ENCODE measurements around the gene TLL1.

TLL1 gene

GRCh38 chr4:165905405-165906027 lies 32.5 kb downstream of the TLL1 start:
- DNase-seq = no peak

GRCh38 chr4:165906272-165906671 lies 33.2 kb downstream of the TLL1 start:
- no peak for DNase-seq

- DNase-seq = no peak
These were observed 36.9 kb downstream of the TLL1 start for GRCh38 chr4:165909947-165910346.

- no peak for DNase-seq
These were observed 42.2 kb downstream of the TLL1 start for GRCh38 chr4:165915215-165915614.

- DNase-seq = no peak
These were observed 48.5 kb downstream of the TLL1 start for GRCh38 chr4:165921546-165921945.

GRCh38 chr4:165922747-165923146 lies 49.7 kb downstream of the TLL1 start:
- DNase-seq = no peak

GRCh38 chr4:165926307-165926706 lies 53.3 kb downstream of the TLL1 start:
- DNase-seq = no peak

GRCh38 chr4:165927366-165927765 lies 54.3 kb downstream of the TLL1 start:
- DNase-seq = no peak

GRCh38 chr4:165927815-165928214 lies 54.8 kb downstream of the TLL1 start:
- DNase-seq = no peak

- DNase-seq = no peak
These were observed 55.6 kb downstream of the TLL1 start for GRCh38 chr4:165928601-165929000.

GRCh38 chr4:165929662-165930061 lies 56.6 kb downstream of the TLL1 start:
- no peak for DNase-seq

GRCh38 chr4:165931741-165932140 lies 58.7 kb downstream of the TLL1 start:
- DNase-seq = no peak

- no peak for DNase-seq
These were observed 71.9 kb downstream of the TLL1 start for GRCh38 chr4:165944900-165945299.

- no peak for DNase-seq
These were observed 73.0 kb downstream of the TLL1 start for GRCh38 chr4:165945991-165946390.

GRCh38 chr4:165947019-165947418 lies 74.0 kb downstream of the TLL1 start:
- DNase-seq = no peak

GRCh38 chr4:165953181-165953580 lies 80.1 kb downstream of the TLL1 start:
- no peak for DNase-seq

GRCh38 chr4:165963621-165964020 lies 90.6 kb downstream of the TLL1 start:
- no peak for DNase-seq

GRCh38 chr4:165964591-165964990 lies 91.6 kb downstream of the TLL1 start:
- DNase-seq = no peak

GRCh38 chr4:165965503-165965902 lies 92.5 kb downstream of the TLL1 start:
- no peak for DNase-seq

GRCh38 chr4:165966833-165967232 lies 93.8 kb downstream of the TLL1 start:
- DNase-seq = no peak

- DNase-seq = no peak
These were observed 94.4 kb downstream of the TLL1 start for GRCh38 chr4:165967486-165967885.

- no peak for DNase-seq
These were observed 97.8 kb downstream of the TLL1 start for GRCh38 chr4:165970703-165971420.

- DNase-seq = no peak
These were observed 98.4 kb downstream of the TLL1 start for GRCh38 chr4:165971446-165971845.

GRCh38 chr4:165971933-165972332 lies 98.9 kb downstream of the TLL1 start:
- DNase-seq = no peak

GRCh38 chr4:165972747-165973146 lies 99.7 kb downstream of the TLL1 start:
- no peak for DNase-seq
